Keratinocyte (primary cell): Measurements from ENCODE around the gene PRPF39. TPM values are rescaled to one million over a fixed set of nuclear protein-coding genes. Genes with fewer than 3 reads are reported as not detected.

Experiments
- DNase-seq: peaks from one replicate; pipeline ENCODE4 v3.0.0-alpha.2; 2011; ENCODE audit warnings: low read depth, missing footprints, low spot score
- FAIRE-seq: peaks from 2 replicates; lab custom pipeline; 2011; peaks lifted over from hg19 to GRCh38; lab: Jason Lieb, UNC
- H2AFZ ChIP-seq: 2 replicates; pipeline ENCODE4 v1.6.0; 2012; ENCODE audit warnings: low read length, control low read depth, inconsistent platforms; ENCODE audit not compliant: control insufficient read depth
- H3K27ac ChIP-seq: 2 replicates; pipeline ENCODE4 v1.5.1; 2011; ENCODE audit warnings: low read length; ENCODE audit not compliant: control insufficient read depth, insufficient read depth
- H3K27me3 ChIP-seq: 3 replicates; pipeline ENCODE4 v1.6.0; 2011; ENCODE audit warnings: low read length; ENCODE audit not compliant: control insufficient read depth, insufficient read depth; ENCODE audit errors: extremely low read depth
- H3K36me3 ChIP-seq, 2 experiments: 2 replicates in 1 of 2; 3 replicates in 1 of 2; pipeline ENCODE4 v1.5.1; 2011; ENCODE audit warnings: low read length in 2 of 2, mild to moderate bottlenecking in 1 of 2; ENCODE audit not compliant: control insufficient read depth in 2 of 2, insufficient read depth in 2 of 2; ENCODE audit errors: extremely low read depth in 1 of 2
- H3K4me1 ChIP-seq: 3 replicates; pipeline ENCODE4 v1.5.1; 2011; ENCODE audit warnings: low read length; ENCODE audit not compliant: control insufficient read depth, insufficient read depth; ENCODE audit errors: extremely low read depth
- H3K4me2 ChIP-seq: 3 replicates; pipeline ENCODE4 v1.6.0; 2011; ENCODE audit warnings: low read depth, low read length; ENCODE audit not compliant: control insufficient read depth, insufficient read depth; ENCODE audit errors: extremely low read depth
- H3K4me3 ChIP-seq, 3 experiments: fragments of 200-600 bp in 1 of 3; sonication (generic) in 1 of 3; 2 replicates in 2 of 3; 3 replicates in 1 of 3; pipeline ENCODE4 v1.5.1; 2011 to 2016; ENCODE audit warnings: low read length in 3 of 3, mild to moderate bottlenecking in 3 of 3, control low read depth in 2 of 3, inconsistent platforms in 1 of 3, low read depth in 1 of 3, mixed read lengths in 1 of 3, mixed run types in 1 of 3, moderate library complexity in 1 of 3; ENCODE audit not compliant: control insufficient read depth in 2 of 3, insufficient read depth in 2 of 3; ENCODE audit errors: extremely low read depth in 1 of 3
- H3K79me2 ChIP-seq: 2 replicates; pipeline ENCODE4 v1.6.0; 2012; ENCODE audit warnings: low read length; ENCODE audit not compliant: control insufficient read depth, insufficient read depth
- H3K9ac ChIP-seq: 3 replicates; pipeline ENCODE4 v1.6.0; 2011; ENCODE audit warnings: low read length; ENCODE audit not compliant: control insufficient read depth, insufficient read depth; ENCODE audit errors: extremely low read depth
- H3K9me1 ChIP-seq: 3 replicates; pipeline ENCODE4 v1.6.0; 2011; ENCODE audit warnings: low read length; ENCODE audit not compliant: control insufficient read depth, insufficient read depth; ENCODE audit errors: extremely low read depth
- H3K9me3 ChIP-seq: 2 replicates; pipeline ENCODE4 v1.5.1; 2012; ENCODE audit warnings: low read depth, low read length; ENCODE audit not compliant: control insufficient read depth
- H4K20me1 ChIP-seq: 3 replicates; pipeline ENCODE4 v1.6.0; 2011; ENCODE audit warnings: low read length; ENCODE audit not compliant: control insufficient read depth, insufficient read depth; ENCODE audit errors: extremely low read depth
- CTCF ChIP-seq, 3 experiments: IDR thresholded peaks in 1 of 3; conservative IDR thresholded peaks in 1 of 3; optimal IDR thresholded peaks in 1 of 3; 2 replicates in 2 of 3; 3 replicates in 1 of 3; pipeline versions ENCODE3 to v1.5.1; 2011; ENCODE audit warnings: low read length in 3 of 3, mild to moderate bottlenecking in 3 of 3, moderate library complexity in 2 of 3, control low read depth in 1 of 3, inconsistent platforms in 1 of 3; ENCODE audit not compliant: insufficient read depth in 2 of 3; ENCODE audit errors: extremely low read depth in 1 of 3
- EZH2 ChIP-seq: IDR thresholded peaks from one replicate; pipeline ENCODE4 v1.6.1; 2012; ENCODE audit warnings: inconsistent platforms, mild to moderate bottlenecking, low read length, moderate library complexity
- dilution Hi-C: fragments of 300-500 bp; cut with MboI; formaldehyde crosslinking; loops from one replicate; pipeline ENCODE4 v1.7.0; 2020; ENCODE audit warnings: low sequenced_read_pairs; ENCODE audit not compliant: extremely low pct_ligation_motif_present
- polyA plus RNA-seq, 5 experiments: library from polyadenylated mRNA; depleted of rRNA in 3 of 5; stranded (reverse) in 3 of 5; stranded (forward) in 1 of 5; unstranded in 1 of 5; fragments of >200 nt; gene quantifications; 1 replicate in 1 of 5; 2 replicates in 3 of 5; 3 replicates in 1 of 5; pipeline versions ENCODE4 v1.2.1 to v1.2.3, GENCODE V29; 2011 to 2012; ENCODE audit warnings: missing spikeins in 2 of 5, low read depth in 1 of 5, low replicate concordance in 1 of 5

The PRPF39 gene
- polyA plus RNA-seq, 1 donor (not counting 4 experiments of a cell fraction or from before 2014, with no cell fraction given) = 45.5 TPM

GRCh38 chr14:45120096-45120495, 36.2 kb downstream of the PRPF39 start:
- Histone ChIP-seq H3K9me3 (no peaks in the 10 kb centered on the region), H3K27ac (no peak overlapping the region), H3K36me3 (peaks cover 20 to 21% of the 10 kb centered on the region in 2 experiments), H3K79me2 (no peaks in the 10 kb centered on the region), H3K4me2 (no peak overlapping the region), H2AFZ (no peak overlapping the region), H3K9ac (no peak overlapping the region), H4K20me1 (no peaks in the 10 kb centered on the region), H3K4me3 (no peak overlapping the region), H3K27me3 (no peaks in the 10 kb centered on the region), H3K9me1 (no peaks in the 10 kb centered on the region), H3K4me1 (peaks cover 4% of the 10 kb centered on the region)
- dilution Hi-C loops = no loop called here
- TF ChIP-seq EZH2 = no peak
- no peak for TF ChIP-seq CTCF (optimal IDR thresholded peaks at IDR 0.05 in 1 of 3, IDR thresholded peaks at IDR 0.05 in 1 of 3, conservative IDR thresholded peaks at IDR 0.05 in 1 of 3; ENCODE audit: extremely low read depth in 1 of 3, insufficient read depth in 2 of 3, low read length in 3 of 3)
- no peak for DNase-seq
- no peak for FAIRE-seq

GRCh38 chr14:45123271-45123670, 39.4 kb downstream of the PRPF39 start:
- TF ChIP-seq CTCF (optimal IDR thresholded peaks at IDR 0.05 in 1 of 3, IDR thresholded peaks at IDR 0.05 in 1 of 3, conservative IDR thresholded peaks at IDR 0.05 in 1 of 3; ENCODE audit: extremely low read depth in 1 of 3, insufficient read depth in 2 of 3, low read length in 3 of 3) = no peak
- no peak for TF ChIP-seq EZH2
- H3K4me3 ChIP-seq = no peak overlapping the region
- H3K9me3 ChIP-seq = no peaks in the 10 kb centered on the region
- dilution Hi-C loops = no loop called here
- H3K27ac ChIP-seq = no peak overlapping the region
- DNase-seq (no peak), FAIRE-seq (no peak)
- H3K36me3 ChIP-seq = peaks cover 10 to 17% of the 10 kb centered on the region in 2 experiments
- no peaks in the 10 kb centered on the region for H3K4me1 ChIP-seq
- H3K27me3 ChIP-seq = no peaks in the 10 kb centered on the region
- H3K9ac ChIP-seq = no peak overlapping the region
- no peaks in the 10 kb centered on the region for H4K20me1 ChIP-seq
- H3K4me2 ChIP-seq = no peak overlapping the region
- H3K9me1 ChIP-seq = no peaks in the 10 kb centered on the region
- no peak overlapping the region for H2AFZ ChIP-seq
- H3K79me2 ChIP-seq = no peaks in the 10 kb centered on the region
